Loucy (cell line): ENCODE data around the gene ATP2A2.

Source experiments
- H2AFZ ChIP-seq: fragments of 200-600 bp; sonication (generic); 2 replicates; pipeline ENCODE4 v1.6.0; 2016; ENCODE audit warnings: antibody characterized with exemption, mild to moderate bottlenecking, low read length, moderate library complexity
- H3F3A ChIP-seq: fragments of 200-600 bp; 2 replicates; pipeline ENCODE4 v1.6.0; 2016; ENCODE audit warnings: antibody characterized with exemption, low read depth, mild to moderate bottlenecking
- H3K27me3 ChIP-seq: fragments of 200-600 bp; sonication (generic); 2 replicates; pipeline ENCODE4 v1.6.1; 2014; ENCODE audit warnings: low read length, mild to moderate bottlenecking; ENCODE audit not compliant: insufficient read depth, poor library complexity, severe bottlenecking
- H3K36me3 ChIP-seq: fragments of 200-600 bp; sonication (generic); 2 replicates; pipeline ENCODE4 v1.6.1; 2016; ENCODE audit warnings: low read length; ENCODE audit not compliant: insufficient read depth
- H3K4me1 ChIP-seq: fragments of 200-600 bp; sonication (generic); 2 replicates; pipeline ENCODE4 v1.5.1; 2014; ENCODE audit warnings: low read length, mild to moderate bottlenecking; ENCODE audit not compliant: insufficient read depth, poor library complexity, severe bottlenecking
- H3K4me2 ChIP-seq: fragments of 200-600 bp; sonication (generic); 2 replicates; pipeline ENCODE4 v1.6.0; 2014; ENCODE audit warnings: antibody characterized with exemption, low read length, low read depth, mild to moderate bottlenecking; ENCODE audit not compliant: poor library complexity, severe bottlenecking
- H3K4me3 ChIP-seq: fragments of 200-600 bp; sonication (generic); 2 replicates; pipeline ENCODE4 v1.5.1; 2014; ENCODE audit warnings: low read length, mild to moderate bottlenecking, mixed read lengths; ENCODE audit not compliant: poor library complexity, severe bottlenecking
- H3K79me2 ChIP-seq: fragments of 200-600 bp; sonication (generic); 2 replicates; pipeline ENCODE4 v1.6.1; 2014; ENCODE audit warnings: low read length; ENCODE audit not compliant: insufficient read depth
- H3K9ac ChIP-seq: fragments of 200-600 bp; sonication (generic); 2 replicates; pipeline ENCODE4 v1.6.0; 2014; ENCODE audit warnings: mild to moderate bottlenecking, low read depth, low read length, moderate library complexity; ENCODE audit not compliant: poor library complexity, severe bottlenecking
- H3K9me2 ChIP-seq: fragments of 200-600 bp; sonication (generic); replicated peaks from 2 replicates; pipeline ENCODE4 v1.6.1; 2016; ENCODE audit warnings: low read depth, low read length, mixed read lengths
- H3K9me3 ChIP-seq: fragments of 200-600 bp; sonication (generic); 2 replicates; pipeline ENCODE4 v1.6.1; 2014; ENCODE audit warnings: mild to moderate bottlenecking, antibody characterized with exemption, low read length, low read depth; ENCODE audit not compliant: insufficient read depth
- H4K20me1 ChIP-seq: fragments of 200-600 bp; sonication (generic); 2 replicates; pipeline ENCODE4 v1.6.0; 2014; ENCODE audit warnings: antibody characterized with exemption, low read length, mild to moderate bottlenecking; ENCODE audit not compliant: insufficient read depth, poor library complexity, severe bottlenecking
- CTCF ChIP-seq: fragments of 200-600 bp; sonication (generic); conservative IDR thresholded peaks from 2 replicates; pipeline ENCODE4 v1.5.1; 2014; ENCODE audit warnings: mild to moderate bottlenecking, antibody characterized with exemption, low read length
- EZH2phosphoT487 ChIP-seq: fragments of 200-600 bp; IDR thresholded peaks from 2 replicates; pipeline ENCODE4 v1.6.1; 2018; ENCODE audit warnings: antibody characterized with exemption, mild to moderate bottlenecking, moderate library complexity, borderline replicate concordance

The ATP2A2 gene

GRCh38 chr12:110289044-110289710 lies 8.1 kb downstream of the ATP2A2 start:
- peaks cover 37% of the 10 kb centered on the region for H3K4me1 ChIP-seq
- H3K9me2 ChIP-seq = no peaks in the 10 kb centered on the region
- H2AFZ ChIP-seq = no peak overlapping the region
- H3K36me3 ChIP-seq = peaks cover 55% of the 10 kb centered on the region
- peaks cover 96% of the 10 kb centered on the region for H3K79me2 ChIP-seq
- H3K4me3 ChIP-seq = peak overlapping the region; percentile 37
- no peak overlapping the region for H3K9ac ChIP-seq
- H4K20me1 ChIP-seq = peaks cover 83% of the 10 kb centered on the region
- no peaks in the 10 kb centered on the region for H3K27me3 ChIP-seq
- no peak for TF ChIP-seq CTCF
- no peak for TF ChIP-seq EZH2phosphoT487
- peaks cover 4% of the 10 kb centered on the region; the same call in 1 of the 2 replicates for H3F3A ChIP-seq
- no peaks in the 10 kb centered on the region for H3K9me3 ChIP-seq
- H3K4me2 ChIP-seq = peak overlapping the region; percentile 95

- H4K20me1 ChIP-seq = peaks cover 83% of the 10 kb centered on the region
- no peak overlapping the region for H2AFZ ChIP-seq
- peaks cover 32% of the 10 kb centered on the region for H3K4me1 ChIP-seq
- peaks cover 60% of the 10 kb centered on the region for H3K36me3 ChIP-seq
- peak overlapping the region; percentile 95 for H3K4me2 ChIP-seq
- no peaks in the 10 kb centered on the region for H3K27me3 ChIP-seq
- TF ChIP-seq EZH2phosphoT487 (no peak), CTCF (no peak)
- no peak overlapping the region for H3K9ac ChIP-seq
- peaks cover 96% of the 10 kb centered on the region for H3K79me2 ChIP-seq
- H3F3A ChIP-seq = peaks cover 4% of the 10 kb centered on the region; the same call in 1 of the 2 replicates
- no peaks in the 10 kb centered on the region for H3K9me3 ChIP-seq
- no peaks in the 10 kb centered on the region for H3K9me2 ChIP-seq
- no peak overlapping the region for H3K4me3 ChIP-seq
Measured at GRCh38 chr12:110289711-110290078, 8.6 kb downstream of the ATP2A2 start.

GRCh38 chr12:110301065-110301806 lies 20.2 kb downstream of the ATP2A2 start:
- H3K79me2 ChIP-seq = peaks cover 98% of the 10 kb centered on the region
- no peaks in the 10 kb centered on the region for H3K9me2 ChIP-seq
- H3K27me3 ChIP-seq = no peaks in the 10 kb centered on the region
- H3F3A ChIP-seq = no peaks in the 10 kb centered on the region
- peaks cover 90% of the 10 kb centered on the region for H4K20me1 ChIP-seq
- H3K4me1 ChIP-seq = peaks cover 8% of the 10 kb centered on the region
- no peak overlapping the region for H3K9ac ChIP-seq
- no peak overlapping the region for H3K4me3 ChIP-seq
- H2AFZ ChIP-seq = no peak overlapping the region
- no peak overlapping the region for H3K4me2 ChIP-seq
- TF ChIP-seq EZH2phosphoT487 (no peak), CTCF (no peak)
- H3K9me3 ChIP-seq = no peaks in the 10 kb centered on the region
- peaks cover 89% of the 10 kb centered on the region for H3K36me3 ChIP-seq
